ENCODE measurements around the gene ADRB2. TPM values are rescaled to one million over a fixed set of nuclear protein-coding genes. Genes with fewer than 3 reads are reported as not detected.
"Not testable (repeated sequence)": the region's sequence is repeated elsewhere in the genome, so short reads cannot be mapped to it uniquely, and the experiment has no call there.

The ADRB2 gene
- total RNA-seq, 1 donor from 2014 or later = 2.6 TPM

GRCh38 chr5:148794729-148795561 is 31.5 kb upstream of the ADRB2 start:
- no peak overlapping the region for H3K4me3 ChIP-seq (ENCODE audit: low read depth, low read length)
- no peak for TF ChIP-seq CTCF (conservative IDR thresholded peaks at IDR 0.05; ENCODE audit: low read depth, low read length)
- no peak for DNase-seq (ENCODE audit: low read depth)

DNA sequence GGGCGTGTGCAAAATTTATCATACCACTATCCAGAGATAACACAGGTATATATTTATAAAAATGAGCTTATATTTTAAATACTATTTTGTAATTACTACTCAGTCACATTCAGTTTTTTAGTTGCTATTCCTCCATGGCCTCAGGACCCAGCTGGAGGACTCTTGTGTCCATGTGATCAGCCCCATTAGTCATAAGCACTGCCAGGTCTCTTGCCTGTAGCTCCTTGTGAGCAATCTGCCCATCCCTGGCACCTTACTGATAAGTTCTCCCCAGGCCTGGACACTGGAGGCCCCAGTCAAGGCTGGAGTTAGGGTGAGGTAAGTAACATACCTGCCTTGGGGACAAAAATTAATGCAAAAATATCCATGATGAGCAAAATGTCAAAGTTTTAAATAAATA is 29.5 kb upstream of the ADRB2 start:
- DNase-seq (ENCODE audit: low read depth) = no peak
- no peak overlapping the region for H3K4me3 ChIP-seq (ENCODE audit: low read depth, low read length)
- no peak for TF ChIP-seq CTCF (conservative IDR thresholded peaks at IDR 0.05; ENCODE audit: low read depth, low read length)

DNA sequence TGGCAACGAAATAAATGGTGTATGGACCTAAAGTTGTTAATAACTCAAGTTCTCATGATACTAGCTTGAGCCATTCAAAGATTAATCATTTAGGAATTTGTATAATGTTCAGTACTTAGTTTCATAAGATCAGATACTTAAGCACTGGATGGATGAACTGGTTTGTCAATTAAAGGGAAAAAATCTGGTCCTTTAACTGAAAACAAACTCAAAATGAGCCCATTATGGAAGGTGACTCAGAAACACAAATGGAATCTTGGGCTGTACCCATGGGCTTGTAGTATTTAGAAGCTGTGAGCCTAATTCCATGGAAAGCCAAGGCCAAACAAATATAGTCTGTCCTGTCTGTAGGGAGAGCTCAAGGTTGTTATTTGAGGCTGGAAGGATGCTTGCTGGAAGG is 27.6 kb upstream of the ADRB2 start:
- TF ChIP-seq CTCF (conservative IDR thresholded peaks at IDR 0.05; ENCODE audit: low read depth, low read length) = no peak
- no peak overlapping the region for H3K4me3 ChIP-seq (ENCODE audit: low read depth, low read length)
- no peak for DNase-seq (ENCODE audit: low read depth)

DNA sequence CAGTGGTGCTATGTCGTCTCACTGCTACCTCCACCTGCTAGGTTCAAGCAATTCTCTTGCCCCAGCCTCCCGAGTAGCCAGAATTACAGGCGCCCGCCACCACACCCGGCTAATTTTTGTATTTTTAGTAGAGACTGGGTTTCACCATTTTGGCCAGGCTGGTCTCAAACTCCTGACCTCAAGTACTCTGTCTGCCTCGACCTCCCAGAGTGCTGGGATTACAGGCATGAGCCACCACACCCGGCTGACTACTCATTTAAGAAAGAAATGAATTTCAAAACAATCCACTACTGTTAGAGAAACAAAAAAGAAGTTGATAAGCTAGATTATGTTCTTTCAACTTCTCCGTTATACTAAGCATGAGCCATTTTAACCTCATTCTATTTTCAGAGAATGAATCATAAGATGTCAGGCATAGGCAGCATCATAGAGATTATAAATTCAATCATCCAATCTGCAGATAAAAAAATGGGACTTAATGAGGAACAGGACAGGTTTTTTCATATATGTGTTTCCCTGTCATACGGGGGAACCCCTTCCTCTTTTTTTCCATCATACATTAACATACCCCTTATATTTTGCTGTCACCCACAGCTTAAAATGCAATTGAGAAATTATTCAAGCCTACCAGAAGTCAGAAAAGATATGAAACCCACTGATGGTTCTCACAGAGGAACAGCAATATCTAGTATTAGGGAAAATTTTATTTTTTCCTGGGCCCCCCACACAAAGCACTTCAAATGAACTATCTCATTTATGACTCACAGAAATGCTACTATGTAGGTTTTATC is 26.5 kb upstream of the ADRB2 start:
- DNase-seq (ENCODE audit: low read depth) = no peak
- TF ChIP-seq CTCF (conservative IDR thresholded peaks at IDR 0.05; ENCODE audit: low read depth, low read length) = no peak
- no peak overlapping the region for H3K4me3 ChIP-seq (ENCODE audit: low read depth, low read length)

- H3K4me3 ChIP-seq (ENCODE audit: low read depth, low read length) = no peak overlapping the region
- DNase-seq (ENCODE audit: low read depth) = no peak
- no peak for TF ChIP-seq CTCF (conservative IDR thresholded peaks at IDR 0.05; ENCODE audit: low read depth, low read length)
Observed at GRCh38 chr5:148801682-148802276, 24.6 kb upstream of the ADRB2 start.

- H3K4me3 ChIP-seq (ENCODE audit: low read depth, low read length); DNase-seq (ENCODE audit: low read depth): not testable (repeated sequence)
Observed at GRCh38 chr5:148803451-148803850, 23.0 kb upstream of the ADRB2 start.

GRCh38 chr5:148804393-148804792 is 22.0 kb upstream of the ADRB2 start:
- no peak for DNase-seq (ENCODE audit: low read depth)
- no peak overlapping the region for H3K4me3 ChIP-seq (ENCODE audit: low read depth, low read length)
- no peak for TF ChIP-seq CTCF (conservative IDR thresholded peaks at IDR 0.05; ENCODE audit: low read depth, low read length)
